Liver (tissue), 9 donors: Measurements from ENCODE around the gene WHAMM. TPM values are rescaled to one million over a fixed set of nuclear protein-coding genes. Genes with fewer than 3 reads are reported as not detected.

Experiments
- DNase-seq: peaks from one replicate; pipeline ENCODE4 v3.0.0-alpha.2; 2017; ENCODE audit warnings: low spot score
- H3K27ac ChIP-seq, 2 donors: one replicate each; pipeline ENCODE4 v1.7.0; 2013; ENCODE audit warnings: inconsistent platforms in 2 of 2, low read length in 2 of 2, control low read depth in 1 of 2, low read depth in 1 of 2, mild to moderate bottlenecking in 1 of 2
- H3K27me3 ChIP-seq, 4 donors: one replicate each; pipeline versions ENCODE4 v1.6.1 to v1.7.0; 2013; ENCODE audit warnings: low read length in 3 of 4, inconsistent platforms in 1 of 4, mild to moderate bottlenecking in 1 of 4, moderate library complexity in 1 of 4; ENCODE audit not compliant: control insufficient read depth in 4 of 4, insufficient read depth in 4 of 4
- H3K36me3 ChIP-seq, 4 donors: one replicate each; pipeline versions ENCODE4 v1.6.1 to v1.7.0; 2013; ENCODE audit warnings: low read length in 3 of 4, mild to moderate bottlenecking in 3 of 4, low read depth in 1 of 4, moderate library complexity in 1 of 4; ENCODE audit not compliant: control insufficient read depth in 4 of 4, insufficient read depth in 3 of 4
- H3K4me1 ChIP-seq, 4 donors: one replicate each; pipeline versions ENCODE4 v1.6.1 to v1.7.0; 2013; ENCODE audit warnings: low read length in 3 of 4, mild to moderate bottlenecking in 3 of 4, moderate library complexity in 1 of 4; ENCODE audit not compliant: control insufficient read depth in 4 of 4, insufficient read depth in 4 of 4
- H3K4me3 ChIP-seq, 3 donors: one replicate each; pipeline versions ENCODE4 v1.6.1 to v1.7.0; 2013; ENCODE audit warnings: low read length in 3 of 3, control low read depth in 1 of 3, low read depth in 1 of 3, mild to moderate bottlenecking in 1 of 3
- H3K9ac ChIP-seq, 2 donors: one replicate each; pipeline ENCODE4 v1.7.0; 2013; ENCODE audit warnings: low read length in 2 of 2, mild to moderate bottlenecking in 2 of 2, moderate library complexity in 2 of 2, control low read depth in 1 of 2, low read depth in 1 of 2
- H3K9me3 ChIP-seq, 4 donors: one replicate each; pipeline versions ENCODE4 v1.6.1 to v1.7.0; 2013; ENCODE audit warnings: low read length in 3 of 4; ENCODE audit not compliant: control insufficient read depth in 4 of 4
- EGR1 ChIP-seq, 2 donors: IDR thresholded peaks; 2 replicates each; pipeline ENCODE4 v1.6.1; 2016 to 2018; ENCODE audit warnings: antibody characterized with exemption in 2 of 2, low read depth in 2 of 2
- FOXA1 ChIP-seq: IDR thresholded peaks from 2 replicates; pipeline ENCODE4 v1.6.1; 2016; ENCODE audit warnings: antibody characterized with exemption
- FOXA2 ChIP-seq: IDR thresholded peaks from 2 replicates; pipeline ENCODE4 v1.6.1; 2016; ENCODE audit warnings: antibody characterized with exemption
- GABPA ChIP-seq, 2 donors: IDR thresholded peaks in 1 of 2; conservative IDR thresholded peaks in 1 of 2; 2 replicates each; pipeline ENCODE4 v1.6.1; 2016; ENCODE audit warnings: antibody characterized with exemption in 2 of 2, mild to moderate bottlenecking in 1 of 2, moderate library complexity in 1 of 2
- HNF4A ChIP-seq, 2 donors: conservative IDR thresholded peaks; 2 replicates each; pipeline ENCODE4 v1.6.1; 2016; ENCODE audit warnings: antibody characterized with exemption in 2 of 2, mild to moderate bottlenecking in 2 of 2
- HNF4G ChIP-seq: IDR thresholded peaks from 2 replicates; pipeline ENCODE4 v1.6.1; 2016; ENCODE audit warnings: antibody characterized with exemption
- JUND ChIP-seq, 2 donors: IDR thresholded peaks; 2 replicates each; pipeline ENCODE4 v1.6.1; 2016; ENCODE audit warnings: antibody characterized with exemption in 2 of 2
- NR2F2 ChIP-seq: IDR thresholded peaks from 2 replicates; pipeline ENCODE4 v1.6.1; 2016; ENCODE audit warnings: antibody characterized with exemption
- RAD21 ChIP-seq, 2 donors: IDR thresholded peaks; 2 replicates each; pipeline ENCODE4 v1.6.1; 2016; ENCODE audit warnings: antibody characterized with exemption in 2 of 2, mild to moderate bottlenecking in 2 of 2
- SP1 ChIP-seq: IDR thresholded peaks from 2 replicates; pipeline ENCODE4 v1.6.1; 2018; ENCODE audit warnings: antibody characterized with exemption, mild to moderate bottlenecking
- TAF1 ChIP-seq: conservative IDR thresholded peaks from 2 replicates; pipeline ENCODE4 v1.6.1; 2016; ENCODE audit warnings: antibody characterized with exemption, mild to moderate bottlenecking
- YY1 ChIP-seq: IDR thresholded peaks from 2 replicates; pipeline ENCODE4 v1.6.1; 2016; ENCODE audit warnings: antibody characterized with exemption, mild to moderate bottlenecking
- WGBS: extraction: QIAGEN DNeasy Blood & Tissue Kit; methylation state at CpG from one replicate; pipeline ENCODE4 v1.1.7; 2013; 5-methylcytosine and 5-hydroxymethylcytosine counted together
- polyA plus RNA-seq, 2 donors: library from polyadenylated mRNA; stranded (reverse) in 1 of 2; unstranded in 1 of 2; fragments of 200-250 nt in 1 of 2; fragments of >200 nt in 1 of 2; fragmentation: Nextera tagmentation in 1 of 2; extraction: Ambion mirVana in 1 of 2; gene quantifications; one replicate each; pipeline versions ENCODE4 v1.2.1 to v1.2.3, GENCODE V29; 2013 to 2015
- total RNA-seq, 2 donors: library from RNA; depleted of rRNA; stranded (reverse); fragments of >200 nt; gene quantifications; one replicate each; pipeline ENCODE4 v1.2.3, GENCODE V29; 2014
- TF ChIP-seq, protein P1 (sequence below): fragments of 150-350 bp; IDR thresholded peaks from 2 replicates; pipeline ENCODE4 v1.5.1; 2017; ENCODE audit warnings: improper control_type of control experiment, low read depth, low read length; ENCODE audit not compliant: missing input control
- TF ChIP-seq, protein P2 (sequence below): IDR thresholded peaks from 2 replicates; pipeline ENCODE4 v1.6.1; 2016; ENCODE audit warnings: antibody characterized with exemption, mild to moderate bottlenecking
- TF ChIP-seq, protein P3 (sequence below): IDR thresholded peaks from 2 replicates; pipeline ENCODE4 v1.6.1; 2016; ENCODE audit warnings: antibody characterized with exemption
- donor health status: healthy.
- donor health status: healthy.
- donor health status: healthy.
- donor health status: healthy.
- donor health status: healthy.

WHAMM gene
- total and polyA plus RNA-seq, 4 donors = 2.5 to 4.0 (median 3.2) TPM

DNA sequence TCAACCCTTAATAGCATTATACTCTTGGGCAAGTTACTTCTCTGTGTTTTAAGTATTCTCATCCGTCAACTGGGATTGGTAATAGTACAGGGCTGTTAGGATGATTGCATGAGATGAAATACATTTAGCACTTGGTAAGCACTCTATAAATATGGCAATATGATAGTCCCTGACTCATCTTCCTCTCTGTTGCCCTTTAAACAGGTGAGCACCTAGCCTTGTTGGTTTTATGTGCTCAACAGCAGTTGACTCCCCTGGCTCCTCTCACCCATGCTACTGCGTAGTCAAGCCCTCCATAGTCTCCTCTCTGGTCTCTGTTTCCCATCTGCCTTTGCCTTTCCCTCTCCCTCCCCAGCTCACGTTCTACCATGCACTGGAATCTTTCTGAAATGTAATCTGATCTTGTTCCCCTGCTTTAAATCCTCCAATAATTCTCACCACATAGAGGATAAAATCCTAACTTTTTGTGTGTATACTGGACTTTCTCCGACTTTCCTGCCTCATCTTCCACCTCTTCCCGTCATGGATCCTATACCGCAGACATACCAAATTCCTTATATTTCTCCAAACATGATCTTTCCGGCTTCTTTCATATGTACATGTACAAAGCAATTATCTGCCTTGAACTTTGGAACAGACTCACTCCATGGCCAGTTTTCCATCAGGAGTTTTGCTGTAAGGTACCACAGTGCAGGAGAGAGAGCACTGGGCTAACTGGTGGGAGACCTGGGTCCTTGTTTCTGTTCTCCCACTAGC is 45.9 kb upstream of the WHAMM start:
- Histone ChIP-seq H3K36me3 (peaks cover 0 to 16% (median 6%) of the 10 kb centered on the region in 4 donors), H3K4me1 (no peaks in the 10 kb centered on the region), H3K9ac (no peak overlapping the region), H3K27me3 (no peaks in the 10 kb centered on the region), H3K9me3 (no peaks in the 10 kb centered on the region), H3K4me3 (no peak overlapping the region), H3K27ac (no peak overlapping the region)
- 95% methylated on average over 7 of the region's 7 CpGs for WGBS
- TF ChIP-seq, protein P1, sequence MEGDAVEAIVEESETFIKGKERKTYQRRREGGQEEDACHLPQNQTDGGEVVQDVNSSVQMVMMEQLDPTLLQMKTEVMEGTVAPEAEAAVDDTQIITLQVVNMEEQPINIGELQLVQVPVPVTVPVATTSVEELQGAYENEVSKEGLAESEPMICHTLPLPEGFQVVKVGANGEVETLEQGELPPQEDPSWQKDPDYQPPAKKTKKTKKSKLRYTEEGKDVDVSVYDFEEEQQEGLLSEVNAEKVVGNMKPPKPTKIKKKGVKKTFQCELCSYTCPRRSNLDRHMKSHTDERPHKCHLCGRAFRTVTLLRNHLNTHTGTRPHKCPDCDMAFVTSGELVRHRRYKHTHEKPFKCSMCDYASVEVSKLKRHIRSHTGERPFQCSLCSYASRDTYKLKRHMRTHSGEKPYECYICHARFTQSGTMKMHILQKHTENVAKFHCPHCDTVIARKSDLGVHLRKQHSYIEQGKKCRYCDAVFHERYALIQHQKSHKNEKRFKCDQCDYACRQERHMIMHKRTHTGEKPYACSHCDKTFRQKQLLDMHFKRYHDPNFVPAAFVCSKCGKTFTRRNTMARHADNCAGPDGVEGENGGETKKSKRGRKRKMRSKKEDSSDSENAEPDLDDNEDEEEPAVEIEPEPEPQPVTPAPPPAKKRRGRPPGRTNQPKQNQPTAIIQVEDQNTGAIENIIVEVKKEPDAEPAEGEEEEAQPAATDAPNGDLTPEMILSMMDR = no peak
- TF ChIP-seq, protein P2, sequence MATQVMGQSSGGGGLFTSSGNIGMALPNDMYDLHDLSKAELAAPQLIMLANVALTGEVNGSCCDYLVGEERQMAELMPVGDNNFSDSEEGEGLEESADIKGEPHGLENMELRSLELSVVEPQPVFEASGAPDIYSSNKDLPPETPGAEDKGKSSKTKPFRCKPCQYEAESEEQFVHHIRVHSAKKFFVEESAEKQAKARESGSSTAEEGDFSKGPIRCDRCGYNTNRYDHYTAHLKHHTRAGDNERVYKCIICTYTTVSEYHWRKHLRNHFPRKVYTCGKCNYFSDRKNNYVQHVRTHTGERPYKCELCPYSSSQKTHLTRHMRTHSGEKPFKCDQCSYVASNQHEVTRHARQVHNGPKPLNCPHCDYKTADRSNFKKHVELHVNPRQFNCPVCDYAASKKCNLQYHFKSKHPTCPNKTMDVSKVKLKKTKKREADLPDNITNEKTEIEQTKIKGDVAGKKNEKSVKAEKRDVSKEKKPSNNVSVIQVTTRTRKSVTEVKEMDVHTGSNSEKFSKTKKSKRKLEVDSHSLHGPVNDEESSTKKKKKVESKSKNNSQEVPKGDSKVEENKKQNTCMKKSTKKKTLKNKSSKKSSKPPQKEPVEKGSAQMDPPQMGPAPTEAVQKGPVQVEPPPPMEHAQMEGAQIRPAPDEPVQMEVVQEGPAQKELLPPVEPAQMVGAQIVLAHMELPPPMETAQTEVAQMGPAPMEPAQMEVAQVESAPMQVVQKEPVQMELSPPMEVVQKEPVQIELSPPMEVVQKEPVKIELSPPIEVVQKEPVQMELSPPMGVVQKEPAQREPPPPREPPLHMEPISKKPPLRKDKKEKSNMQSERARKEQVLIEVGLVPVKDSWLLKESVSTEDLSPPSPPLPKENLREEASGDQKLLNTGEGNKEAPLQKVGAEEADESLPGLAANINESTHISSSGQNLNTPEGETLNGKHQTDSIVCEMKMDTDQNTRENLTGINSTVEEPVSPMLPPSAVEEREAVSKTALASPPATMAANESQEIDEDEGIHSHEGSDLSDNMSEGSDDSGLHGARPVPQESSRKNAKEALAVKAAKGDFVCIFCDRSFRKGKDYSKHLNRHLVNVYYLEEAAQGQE = no peak
- TF ChIP-seq HNF4A (conservative IDR thresholded peaks at IDR 0.05) (no peak), TAF1 (no peak), RAD21 (IDR thresholded peaks at IDR 0.05) (no peak), FOXA1 (no peak)
- DNase-seq = no peak

DNA sequence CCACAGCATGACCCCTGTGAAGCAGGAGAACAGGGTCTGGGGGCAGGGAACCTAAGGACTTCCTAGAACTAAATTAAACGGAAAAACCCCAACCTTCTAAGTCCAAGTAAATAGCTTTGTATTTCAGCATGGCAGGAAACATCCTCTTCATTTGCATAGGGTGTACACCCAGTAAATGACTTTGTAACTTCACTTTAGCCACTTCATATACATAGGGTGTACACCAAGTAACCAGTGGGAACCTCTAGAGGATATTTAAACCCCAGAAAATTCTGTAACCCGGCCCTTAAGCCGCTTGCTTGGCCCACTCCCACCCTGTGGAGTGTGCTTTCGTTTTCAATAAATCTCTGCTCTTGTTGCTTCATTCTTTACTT is 45.3 kb upstream of the WHAMM start:
- H3K36me3 ChIP-seq = peaks cover 0 to 10% (median 1%) of the 10 kb centered on the region in 4 donors
- no peak for DNase-seq
- no peak overlapping the region for H3K9ac ChIP-seq
- H3K4me1 ChIP-seq = no peaks in the 10 kb centered on the region
- no peak overlapping the region for H3K27ac ChIP-seq
- H3K4me3 ChIP-seq = no peak overlapping the region
- 89% methylated on average over 4 of the region's 4 CpGs for WGBS
- no peaks in the 10 kb centered on the region for H3K9me3 ChIP-seq
- no peaks in the 10 kb centered on the region for H3K27me3 ChIP-seq
- TF ChIP-seq YY1 = no peak
- no peak for TF ChIP-seq TAF1

DNA sequence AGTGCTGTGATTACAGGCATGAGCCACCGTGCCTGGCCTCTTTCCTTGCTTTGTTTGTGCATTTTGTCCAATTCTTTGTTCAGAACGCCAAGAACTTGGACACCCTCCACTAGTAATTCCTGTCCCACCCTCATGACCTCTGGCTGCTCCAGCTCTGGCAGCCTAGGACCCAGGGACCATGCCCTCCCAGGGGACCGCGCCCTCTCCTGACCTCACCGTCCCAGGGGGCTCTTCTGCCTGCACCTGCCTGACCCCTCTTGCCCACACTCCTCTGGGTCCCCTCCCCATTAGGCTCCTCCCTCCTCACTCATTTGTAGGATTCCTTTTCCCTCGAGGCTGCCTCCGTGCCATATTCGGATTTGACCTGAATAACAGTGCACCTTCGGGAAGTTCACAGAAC is 44.7 kb upstream of the WHAMM start:
- DNase-seq = no peak
- 91% methylated on average over 9 of the region's 9 CpGs for WGBS
- H3K36me3 ChIP-seq = peaks cover 0 to 10% (median 1%) of the 10 kb centered on the region in 4 donors

More for the DNA sequence above, 44.7 kb upstream of the WHAMM start:
- Histone ChIP-seq H3K27me3 (no peaks in the 10 kb centered on the region), H3K9ac (no peak overlapping the region), H3K27ac (no peak overlapping the region), H3K4me1 (no peaks in the 10 kb centered on the region), H3K9me3 (no peaks in the 10 kb centered on the region), H3K4me3 (no peak overlapping the region)
- TF ChIP-seq RAD21 (IDR thresholded peaks at IDR 0.05) = no peak
- TF ChIP-seq HNF4A (conservative IDR thresholded peaks at IDR 0.05) = no peak
- no peak for TF ChIP-seq FOXA2
- TF ChIP-seq TAF1 = no peak
- no peak for TF ChIP-seq NR2F2
- no peak for TF ChIP-seq FOXA1
- TF ChIP-seq HNF4G = no peak
- TF ChIP-seq, protein P3, sequence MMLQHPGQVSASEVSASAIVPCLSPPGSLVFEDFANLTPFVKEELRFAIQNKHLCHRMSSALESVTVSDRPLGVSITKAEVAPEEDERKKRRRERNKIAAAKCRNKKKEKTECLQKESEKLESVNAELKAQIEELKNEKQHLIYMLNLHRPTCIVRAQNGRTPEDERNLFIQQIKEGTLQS = no peak
- no peak for TF ChIP-seq EGR1 (IDR thresholded peaks at IDR 0.05; ENCODE audit: low read depth in 2 of 2)
- no peak for TF ChIP-seq SP1
- TF ChIP-seq, protein P1 = no peak
- TF ChIP-seq JUND (IDR thresholded peaks at IDR 0.05) = no peak
- no peak for TF ChIP-seq GABPA (IDR thresholded peaks at IDR 0.05 in 1 of 2, conservative IDR thresholded peaks at IDR 0.05 in 1 of 2)
- TF ChIP-seq, protein P2 = no peak
- no peak for TF ChIP-seq YY1
